Astrocyte of the cerebellum (primary cell): Measurements from ENCODE around the gene GPR152.

Experiments
- DNase-seq: peaks from one replicate; pipeline ENCODE4 v3.0.0-alpha.2; 2011; ENCODE audit warnings: low read depth
- H3K4me3 ChIP-seq: 2 replicates; pipeline ENCODE4 v1.5.1; 2011; ENCODE audit warnings: mild to moderate bottlenecking, low read depth, low read length, moderate library complexity
- in situ Hi-C: cut with HindIII; loops from 2 replicates; pipeline ENCODE4 v1.10.0; 2017; ENCODE audit warnings: low sequenced_read_pairs
- TF ChIP-seq, protein P1 (sequence below): IDR thresholded peaks from 2 replicates; pipeline ENCODE4 v1.5.1; 2012; ENCODE audit warnings: low read length, low read depth, moderate library complexity, mild to moderate bottlenecking; ENCODE audit errors: missing control alignments

The GPR152 gene

DNA sequence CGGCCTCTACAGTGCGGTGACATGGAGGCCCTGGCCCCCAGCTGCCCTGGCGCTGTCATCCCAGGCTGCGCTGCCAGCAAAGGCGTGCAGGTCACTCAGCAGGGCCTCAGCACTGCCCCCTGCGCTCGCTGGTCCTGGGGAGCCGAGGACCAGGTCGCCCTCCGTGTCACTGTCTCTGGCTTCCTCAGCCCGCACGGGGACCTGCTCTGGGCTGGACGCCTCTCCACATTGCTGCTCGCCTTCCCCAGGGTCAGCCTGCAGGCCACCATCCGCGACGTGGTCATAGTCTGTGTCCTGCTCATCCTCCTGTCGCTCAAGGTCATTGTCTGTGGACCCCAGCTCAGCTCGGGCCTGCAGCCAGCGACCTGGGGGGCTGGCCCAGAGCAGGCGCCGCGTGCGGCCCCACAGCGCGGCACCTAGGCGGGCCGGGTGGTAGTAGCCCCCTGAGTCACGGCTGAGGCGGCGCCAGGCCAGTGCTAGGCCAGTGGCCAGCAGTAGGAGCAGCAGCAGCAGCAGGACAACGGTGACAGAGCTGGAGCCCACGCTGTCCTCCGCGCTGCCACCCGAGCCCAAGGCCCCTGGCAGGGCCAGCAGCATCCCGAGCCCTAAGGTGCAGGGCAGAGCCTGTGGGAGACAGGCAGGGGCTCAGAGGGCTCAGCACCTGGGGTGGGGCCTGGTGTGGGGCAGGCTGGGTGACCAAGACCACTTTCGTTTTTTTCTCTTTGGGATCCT, 16.6 kb downstream of the GPR152 start:
- DNase-seq, result no peak
- TF ChIP-seq, protein P1, sequence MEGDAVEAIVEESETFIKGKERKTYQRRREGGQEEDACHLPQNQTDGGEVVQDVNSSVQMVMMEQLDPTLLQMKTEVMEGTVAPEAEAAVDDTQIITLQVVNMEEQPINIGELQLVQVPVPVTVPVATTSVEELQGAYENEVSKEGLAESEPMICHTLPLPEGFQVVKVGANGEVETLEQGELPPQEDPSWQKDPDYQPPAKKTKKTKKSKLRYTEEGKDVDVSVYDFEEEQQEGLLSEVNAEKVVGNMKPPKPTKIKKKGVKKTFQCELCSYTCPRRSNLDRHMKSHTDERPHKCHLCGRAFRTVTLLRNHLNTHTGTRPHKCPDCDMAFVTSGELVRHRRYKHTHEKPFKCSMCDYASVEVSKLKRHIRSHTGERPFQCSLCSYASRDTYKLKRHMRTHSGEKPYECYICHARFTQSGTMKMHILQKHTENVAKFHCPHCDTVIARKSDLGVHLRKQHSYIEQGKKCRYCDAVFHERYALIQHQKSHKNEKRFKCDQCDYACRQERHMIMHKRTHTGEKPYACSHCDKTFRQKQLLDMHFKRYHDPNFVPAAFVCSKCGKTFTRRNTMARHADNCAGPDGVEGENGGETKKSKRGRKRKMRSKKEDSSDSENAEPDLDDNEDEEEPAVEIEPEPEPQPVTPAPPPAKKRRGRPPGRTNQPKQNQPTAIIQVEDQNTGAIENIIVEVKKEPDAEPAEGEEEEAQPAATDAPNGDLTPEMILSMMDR, result no peak
- in situ Hi-C loops, result no loop called here
- H3K4me3 ChIP-seq, result no peak overlapping the region

- no peak overlapping the region for H3K4me3 ChIP-seq
- TF ChIP-seq, protein P1, result no peak
- in situ Hi-C loops, result no loop called here
- no peak for DNase-seq
These were observed 17.4 kb downstream of the GPR152 start for GRCh38 chr11:67435031-67435726.

DNA sequence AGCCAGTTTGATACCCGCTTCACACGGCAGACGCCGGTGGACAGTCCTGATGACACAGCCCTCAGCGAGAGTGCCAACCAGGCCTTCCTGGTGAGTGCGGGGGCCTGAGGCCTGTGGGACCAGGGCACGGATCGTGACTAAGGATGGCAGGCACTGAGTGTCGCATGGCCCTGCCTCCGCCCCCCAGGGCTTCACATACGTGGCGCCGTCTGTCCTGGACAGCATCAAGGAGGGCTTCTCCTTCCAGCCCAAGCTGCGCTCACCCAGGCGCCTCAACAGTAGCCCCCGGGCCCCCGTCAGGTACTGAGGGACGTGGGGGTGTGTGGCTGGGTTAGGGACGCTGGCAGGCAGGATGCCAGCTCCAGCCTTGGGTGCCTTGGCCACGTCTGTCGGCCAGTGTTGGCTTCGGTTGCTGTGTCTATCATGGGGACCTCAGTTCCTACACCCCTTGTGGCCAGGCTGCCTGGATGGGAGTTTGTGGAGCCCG, 18.1 kb downstream of the GPR152 start:
- H3K4me3 ChIP-seq, result no peak overlapping the region
- in situ Hi-C loops, result no loop called here
- DNase-seq, result no peak
- TF ChIP-seq, protein P1, result no peak

GRCh38 chr11:67433536-67434394, 18.8 kb downstream of the GPR152 start:
- TF ChIP-seq, protein P1, result no peak
- in situ Hi-C loops, result no loop called here
- DNase-seq, result no peak
- H3K4me3 ChIP-seq, result no peak overlapping the region

- in situ Hi-C loops, result no loop called here
- DNase-seq, result no peak
- no peak overlapping the region for H3K4me3 ChIP-seq
- TF ChIP-seq, protein P1, result no peak
These were observed 19.7 kb downstream of the GPR152 start for GRCh38 chr11:67432655-67433349.
